GM11168 (cell line): ENCODE data around the gene ANLN.

Source experiments
- in situ Hi-C: fragments of 300-500 bp; cut with MboI; formaldehyde crosslinking; loops from one replicate; pipeline ENCODE4 v1.12.0; 2022; ENCODE audit warnings: low sequenced_read_pairs; ENCODE audit not compliant: unreplicated experiment

Gene ANLN, protein sequence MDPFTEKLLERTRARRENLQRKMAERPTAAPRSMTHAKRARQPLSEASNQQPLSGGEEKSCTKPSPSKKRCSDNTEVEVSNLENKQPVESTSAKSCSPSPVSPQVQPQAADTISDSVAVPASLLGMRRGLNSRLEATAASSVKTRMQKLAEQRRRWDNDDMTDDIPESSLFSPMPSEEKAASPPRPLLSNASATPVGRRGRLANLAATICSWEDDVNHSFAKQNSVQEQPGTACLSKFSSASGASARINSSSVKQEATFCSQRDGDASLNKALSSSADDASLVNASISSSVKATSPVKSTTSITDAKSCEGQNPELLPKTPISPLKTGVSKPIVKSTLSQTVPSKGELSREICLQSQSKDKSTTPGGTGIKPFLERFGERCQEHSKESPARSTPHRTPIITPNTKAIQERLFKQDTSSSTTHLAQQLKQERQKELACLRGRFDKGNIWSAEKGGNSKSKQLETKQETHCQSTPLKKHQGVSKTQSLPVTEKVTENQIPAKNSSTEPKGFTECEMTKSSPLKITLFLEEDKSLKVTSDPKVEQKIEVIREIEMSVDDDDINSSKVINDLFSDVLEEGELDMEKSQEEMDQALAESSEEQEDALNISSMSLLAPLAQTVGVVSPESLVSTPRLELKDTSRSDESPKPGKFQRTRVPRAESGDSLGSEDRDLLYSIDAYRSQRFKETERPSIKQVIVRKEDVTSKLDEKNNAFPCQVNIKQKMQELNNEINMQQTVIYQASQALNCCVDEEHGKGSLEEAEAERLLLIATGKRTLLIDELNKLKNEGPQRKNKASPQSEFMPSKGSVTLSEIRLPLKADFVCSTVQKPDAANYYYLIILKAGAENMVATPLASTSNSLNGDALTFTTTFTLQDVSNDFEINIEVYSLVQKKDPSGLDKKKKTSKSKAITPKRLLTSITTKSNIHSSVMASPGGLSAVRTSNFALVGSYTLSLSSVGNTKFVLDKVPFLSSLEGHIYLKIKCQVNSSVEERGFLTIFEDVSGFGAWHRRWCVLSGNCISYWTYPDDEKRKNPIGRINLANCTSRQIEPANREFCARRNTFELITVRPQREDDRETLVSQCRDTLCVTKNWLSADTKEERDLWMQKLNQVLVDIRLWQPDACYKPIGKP

DNA sequence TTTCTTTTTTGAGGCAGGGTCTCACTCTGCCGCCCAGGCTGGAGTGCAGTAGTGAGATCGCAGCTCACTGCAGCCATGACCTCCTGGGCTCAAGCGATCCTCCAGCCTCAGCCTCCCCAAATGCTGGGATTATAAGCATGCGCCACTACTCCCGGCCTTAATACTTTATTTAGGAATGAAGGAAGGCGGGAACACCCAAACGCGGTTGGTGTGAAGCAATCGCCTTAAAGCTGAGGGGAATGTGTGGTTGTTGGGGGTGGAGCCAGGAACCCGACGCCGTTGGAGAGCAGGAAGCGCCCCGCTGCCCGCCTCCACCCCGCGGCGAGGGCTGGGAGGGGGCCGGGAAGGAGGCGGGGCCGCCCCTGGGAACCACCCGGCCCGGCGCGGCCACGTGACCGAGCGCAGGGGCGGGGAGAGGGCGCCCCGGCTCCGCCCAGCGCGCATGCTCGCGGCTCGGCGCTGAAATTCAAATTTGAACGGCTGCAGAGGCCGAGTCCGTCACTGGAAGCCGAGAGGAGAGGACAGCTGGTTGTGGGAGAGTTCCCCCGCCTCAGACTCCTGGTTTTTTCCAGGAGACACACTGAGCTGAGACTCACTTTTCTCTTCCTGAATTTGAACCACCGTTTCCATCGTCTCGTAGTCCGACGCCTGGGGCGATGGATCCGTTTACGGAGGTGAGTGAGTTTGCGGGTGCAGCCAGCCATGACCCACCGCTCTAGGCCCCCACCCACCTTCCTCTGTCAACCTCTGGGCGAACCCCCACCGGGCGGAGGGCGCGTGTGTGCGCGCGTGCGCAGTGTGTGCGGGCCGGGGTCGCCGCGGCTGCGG lies at the start of gene ANLN:
TSS of gene ANLN (plus strand) at position 492 of the 828 bp plus-strand sequence. CDS start at position 657, 165 bp downstream.
- in situ Hi-C loops: no loop called here

DNA sequence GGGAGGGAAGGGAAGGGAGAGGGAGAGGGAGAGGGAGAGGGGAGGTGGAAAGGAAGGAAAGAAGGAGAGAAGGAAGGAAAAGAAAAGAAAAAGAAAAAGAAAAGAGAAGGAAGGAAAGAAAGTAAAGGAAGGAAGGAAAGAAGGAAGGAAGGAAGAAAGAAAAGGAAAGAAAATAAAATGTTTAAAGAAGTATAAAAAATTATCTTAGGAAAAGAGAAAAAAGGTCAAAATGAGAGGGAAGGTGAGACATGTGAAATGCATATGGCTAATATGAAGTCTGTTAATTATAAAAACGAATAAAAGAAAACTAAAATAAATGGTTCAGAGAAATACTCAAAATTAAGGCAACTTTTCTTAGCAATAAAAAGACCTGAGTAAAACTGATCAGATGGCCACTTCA lies 46.1 kb upstream of the ANLN start:
- in situ Hi-C loops: no loop called here

DNA sequence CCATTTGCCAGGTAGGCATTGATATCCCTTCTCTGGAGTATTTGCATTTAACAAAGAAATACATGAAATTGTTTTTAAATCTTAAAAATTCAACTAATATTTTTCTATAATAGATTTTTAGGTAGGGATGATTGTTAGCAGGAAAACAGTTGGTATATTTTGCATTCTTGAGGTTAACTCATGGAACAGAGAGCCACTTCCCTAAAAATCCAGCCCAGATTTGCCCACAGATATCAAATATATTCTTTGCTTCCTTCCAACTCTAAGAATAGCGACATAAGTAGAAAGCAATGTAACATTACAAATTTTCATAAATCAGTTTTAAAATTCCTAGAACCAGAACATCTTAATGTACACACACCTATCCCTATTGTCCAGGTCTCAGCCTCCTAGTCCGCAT lies 45.0 kb upstream of the ANLN start:
- in situ Hi-C loops: no loop called here

DNA sequence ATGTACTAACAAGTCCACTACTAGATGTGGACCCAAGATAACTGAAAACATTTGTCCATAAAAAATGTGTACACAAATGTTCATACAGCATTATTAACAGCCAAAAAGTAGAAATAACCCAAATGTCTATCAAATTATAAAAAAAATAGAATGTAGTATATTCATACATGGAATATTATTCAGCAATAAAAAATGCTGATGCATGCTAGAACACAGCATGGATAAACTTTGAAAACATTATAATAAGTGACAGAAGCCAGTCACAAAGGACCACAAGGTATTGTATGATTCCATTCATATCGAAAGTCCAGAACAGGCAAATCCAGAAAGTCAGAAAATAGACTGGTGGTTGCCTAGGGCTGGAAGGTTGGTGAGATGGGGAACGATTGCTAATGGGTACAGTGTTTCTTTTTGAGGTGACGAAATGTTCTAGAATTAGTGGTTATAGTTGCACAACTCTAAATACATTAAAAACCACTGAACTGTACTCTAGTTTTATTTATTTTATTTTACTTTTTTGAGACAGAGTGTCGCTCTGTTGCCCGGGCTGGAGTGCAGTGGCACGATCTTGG lies 43.3 kb upstream of the ANLN start:
- in situ Hi-C loops: no loop called here

DNA sequence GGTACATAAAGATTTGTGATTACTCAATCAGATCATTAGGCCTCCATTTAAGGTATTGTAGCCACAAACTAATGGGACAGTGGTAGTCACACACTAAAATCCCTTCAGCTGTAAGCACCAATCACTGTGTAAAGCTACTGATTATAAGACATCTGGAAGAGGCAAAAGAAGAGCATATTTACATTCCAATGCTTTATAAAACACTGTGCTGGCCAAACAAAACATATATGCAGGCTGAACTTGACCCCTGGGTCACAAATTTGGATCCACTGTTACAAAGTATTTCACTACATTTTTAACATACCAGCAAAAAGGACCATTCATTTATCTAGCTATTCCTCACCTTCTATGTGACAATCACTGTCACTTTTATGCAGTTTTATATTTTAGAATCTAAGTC lies 41.4 kb upstream of the ANLN start:
- in situ Hi-C loops: no loop called here

DNA sequence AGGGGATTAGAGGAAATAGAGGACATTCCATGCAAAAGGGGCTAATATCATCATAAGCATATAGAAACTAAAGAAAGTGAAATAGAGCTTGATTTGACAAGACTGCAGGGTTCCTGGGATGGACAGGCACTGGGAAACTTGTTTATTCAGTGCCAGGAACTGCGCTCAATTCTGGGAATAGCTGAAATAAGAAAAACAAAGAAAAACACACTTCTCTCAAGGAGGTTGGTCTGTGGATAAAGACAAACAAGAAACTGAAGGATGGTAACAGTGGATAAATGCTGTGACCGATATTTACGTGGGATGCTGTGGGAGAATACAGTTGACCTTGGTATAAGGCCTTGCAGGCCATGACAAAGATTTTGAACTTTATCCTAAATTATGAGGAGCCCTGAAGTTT lies 40.9 kb upstream of the ANLN start:
- in situ Hi-C loops: no loop called here

DNA sequence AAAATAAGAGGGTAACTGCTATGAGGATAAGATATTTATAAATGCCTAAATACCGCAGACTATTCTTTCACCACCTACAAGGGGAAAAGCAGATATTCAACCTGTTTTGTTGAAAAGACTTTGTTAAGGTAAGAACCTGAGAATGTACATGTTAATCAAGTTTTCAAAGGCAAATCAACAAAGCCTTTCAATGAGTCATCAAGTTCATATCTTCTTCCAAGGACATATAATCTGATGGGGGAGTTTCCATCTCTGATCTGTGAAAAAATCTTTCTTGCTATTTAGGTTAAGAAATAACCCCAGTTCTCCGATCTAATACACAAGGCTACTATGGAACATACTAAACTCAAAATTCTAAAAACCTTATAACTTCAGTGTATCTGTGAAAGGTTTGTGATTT lies 40.0 kb upstream of the ANLN start:
- in situ Hi-C loops: no loop called here

DNA sequence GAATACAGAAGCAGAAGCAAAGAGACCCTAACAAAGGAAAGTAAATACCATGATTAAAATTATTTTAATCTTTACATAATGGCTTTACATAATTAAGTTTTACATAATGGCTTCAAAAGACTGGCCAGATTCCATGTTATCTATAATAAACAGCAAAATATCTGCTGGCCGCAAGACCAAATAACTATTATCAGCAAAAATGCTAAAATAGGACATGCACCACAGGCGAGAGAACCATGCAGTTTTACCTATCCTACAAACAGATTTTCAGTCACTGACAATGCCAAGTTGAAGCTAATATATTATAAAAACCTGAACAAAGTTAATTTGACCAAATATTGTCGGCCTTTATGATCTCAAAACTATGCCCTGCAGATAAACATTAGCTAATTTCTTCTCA lies 34.2 kb upstream of the ANLN start:
- in situ Hi-C loops: no loop called here

DNA sequence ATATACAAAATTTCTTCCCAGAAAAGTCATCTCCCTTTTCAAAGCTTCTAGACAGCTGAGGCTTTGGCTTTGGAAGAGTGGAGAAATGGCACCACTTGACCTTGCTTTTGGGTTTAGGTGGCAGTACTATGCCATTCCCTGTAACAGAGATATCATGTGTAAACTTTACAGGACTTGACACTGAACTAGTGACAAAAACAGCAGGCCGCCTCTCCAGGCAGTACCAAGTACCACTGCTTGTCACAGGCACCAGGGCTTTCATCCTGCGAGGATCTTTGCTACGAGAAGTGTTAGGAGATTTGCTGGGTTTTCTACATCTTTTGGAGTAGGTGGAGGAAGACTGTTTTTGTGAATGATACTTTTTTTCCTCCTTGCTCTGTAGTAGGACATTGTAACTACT lies 32.6 kb upstream of the ANLN start:
- in situ Hi-C loops: no loop called here

DNA sequence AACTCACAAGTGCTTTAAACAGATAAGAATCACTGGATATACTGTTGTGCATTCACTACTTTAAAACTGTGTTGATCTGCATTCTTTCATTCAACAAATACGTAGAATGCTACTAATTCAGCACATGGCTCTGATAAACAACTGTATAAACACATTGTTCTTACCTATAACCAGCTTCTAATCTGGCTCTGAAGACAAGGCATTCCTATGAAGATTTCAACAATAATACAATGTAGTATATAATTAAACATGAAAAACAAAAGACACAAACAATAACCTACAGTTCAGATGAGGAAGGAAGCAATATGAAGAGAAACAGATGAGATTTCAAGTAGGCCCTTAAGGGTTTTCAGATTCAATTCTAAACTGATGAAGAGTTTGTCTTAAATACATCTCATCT lies 31.1 kb upstream of the ANLN start:
- in situ Hi-C loops: no loop called here

DNA sequence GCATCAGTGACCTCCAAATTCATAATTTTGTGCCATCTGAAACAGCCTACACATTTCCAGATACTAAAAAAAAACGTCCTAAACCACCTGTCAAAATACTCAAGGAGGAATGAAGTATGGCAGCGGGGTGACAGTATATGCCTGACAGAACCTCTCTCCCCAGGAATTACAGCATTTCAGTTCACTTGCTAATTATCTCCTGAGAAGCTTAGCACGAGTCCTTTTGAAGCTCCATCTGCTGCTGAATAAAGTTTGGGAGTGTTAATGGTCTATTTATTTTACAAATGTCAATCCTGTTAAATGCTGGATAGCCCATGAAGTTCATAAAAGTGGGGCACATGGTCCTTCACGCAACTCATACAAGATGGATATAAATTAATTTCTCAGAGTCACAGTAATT lies 29.4 kb upstream of the ANLN start:
- in situ Hi-C loops: no loop called here

DNA sequence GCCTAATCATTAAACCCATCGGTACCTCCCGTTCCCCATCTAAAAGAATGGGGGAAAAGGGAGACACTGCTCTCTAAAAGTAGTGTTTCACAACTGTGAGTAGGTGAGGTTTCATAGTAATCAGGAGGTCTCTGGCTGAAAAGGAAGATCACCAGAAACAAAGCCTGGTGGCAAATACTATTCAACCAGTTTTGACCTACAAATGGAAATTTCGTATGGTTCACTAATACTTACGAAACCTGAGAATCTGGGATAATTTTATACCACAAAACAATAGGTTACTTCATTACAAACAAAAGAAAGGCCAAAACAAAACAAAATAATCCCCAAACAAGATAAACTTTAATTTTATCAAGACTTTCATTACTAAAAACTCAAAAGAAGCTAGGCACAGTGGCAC lies 28.4 kb upstream of the ANLN start:
- in situ Hi-C loops: no loop called here

DNA sequence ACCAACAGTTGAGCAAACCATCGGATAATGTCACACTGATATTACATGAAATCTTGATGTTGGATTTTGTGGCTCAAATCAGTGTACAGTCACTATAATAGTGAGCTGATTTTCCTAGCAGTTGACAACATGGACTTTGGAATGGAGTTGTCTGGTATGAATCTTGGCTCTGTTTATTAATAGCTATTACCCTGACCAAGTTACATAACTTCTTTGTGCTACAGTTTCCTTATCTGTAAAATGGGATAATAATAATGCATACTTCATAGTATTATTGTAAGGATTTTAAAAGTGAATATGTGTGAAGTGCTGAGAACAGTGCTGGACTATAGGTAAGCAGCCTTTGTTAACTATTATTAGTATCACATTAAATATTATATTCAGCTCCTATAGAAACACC lies 26.1 kb upstream of the ANLN start:
- in situ Hi-C loops: no loop called here

DNA sequence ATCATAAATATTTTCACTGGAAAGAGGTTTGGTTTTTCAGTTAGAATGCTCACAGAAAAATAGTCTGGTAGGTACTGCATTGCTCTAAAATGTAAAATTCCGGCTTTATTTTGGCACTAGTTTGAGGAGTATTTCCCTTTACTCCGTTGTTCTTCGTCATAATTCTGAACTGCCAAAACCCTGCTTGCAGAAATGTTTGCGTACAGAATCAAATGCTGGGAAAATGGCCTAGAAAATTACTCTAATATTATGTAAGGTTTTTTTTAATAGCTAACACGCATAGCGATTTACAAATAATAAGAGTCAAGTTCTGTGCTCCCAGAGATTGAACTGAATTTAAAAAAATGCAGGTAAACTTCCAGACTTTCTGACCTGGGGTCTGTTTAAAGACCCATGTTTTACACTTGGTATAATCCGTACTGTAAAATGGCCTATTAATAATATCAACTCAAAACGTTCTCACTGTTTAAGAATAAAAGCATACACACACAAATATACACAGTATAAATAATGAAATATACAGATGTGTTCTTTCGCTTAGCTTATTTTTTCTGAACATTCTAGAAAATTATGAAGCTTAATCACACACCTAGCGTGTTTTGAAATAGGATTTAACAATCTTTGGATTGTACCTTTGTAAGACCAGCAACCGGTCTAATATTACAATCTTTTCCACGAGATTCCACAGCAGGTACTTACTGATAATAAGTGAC lies 23.5 kb upstream of the ANLN start:
- in situ Hi-C loops: no loop called here

DNA sequence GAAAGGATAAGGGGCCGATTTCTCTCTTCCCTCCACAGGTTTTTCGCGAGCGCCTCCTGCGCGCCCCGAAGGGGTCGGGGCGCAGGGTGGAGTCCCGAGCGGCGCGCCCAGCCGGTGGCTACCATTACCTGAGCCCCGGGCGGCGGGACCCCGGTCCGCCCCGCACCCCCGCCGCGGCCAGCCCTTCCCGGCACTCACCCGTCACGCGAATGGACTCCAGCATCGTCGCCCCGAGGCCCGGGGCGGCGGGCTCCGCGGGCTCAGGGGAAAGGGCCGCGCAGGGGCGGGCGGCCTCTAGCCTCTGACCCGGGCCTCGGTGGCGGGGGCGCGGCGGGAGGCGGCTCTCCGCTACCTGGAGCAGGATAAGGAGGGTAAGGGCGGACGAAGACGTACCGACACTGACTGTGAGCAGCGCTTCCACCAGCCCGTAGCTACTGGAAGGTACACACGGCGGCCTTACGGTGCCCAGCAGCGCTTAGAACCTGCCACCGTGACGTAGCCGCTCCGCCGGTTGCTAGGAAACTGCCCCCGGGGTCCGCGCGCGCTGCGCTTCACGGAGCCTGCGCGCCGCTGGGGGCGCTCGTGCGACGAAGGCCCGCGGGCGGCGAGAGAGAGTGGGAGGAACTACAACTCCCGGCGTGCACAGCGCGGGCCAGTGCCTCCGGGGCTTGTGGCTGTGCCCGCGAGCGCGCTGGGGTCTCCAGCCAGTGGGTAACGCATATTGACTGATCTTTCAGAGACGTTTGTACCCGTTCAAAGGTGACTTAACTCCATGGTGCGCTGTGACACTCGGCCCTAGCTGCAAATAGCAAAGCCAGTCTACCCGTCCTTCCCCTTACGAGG lies 22.7 kb upstream of the ANLN start:
- in situ Hi-C loops: no loop called here

DNA sequence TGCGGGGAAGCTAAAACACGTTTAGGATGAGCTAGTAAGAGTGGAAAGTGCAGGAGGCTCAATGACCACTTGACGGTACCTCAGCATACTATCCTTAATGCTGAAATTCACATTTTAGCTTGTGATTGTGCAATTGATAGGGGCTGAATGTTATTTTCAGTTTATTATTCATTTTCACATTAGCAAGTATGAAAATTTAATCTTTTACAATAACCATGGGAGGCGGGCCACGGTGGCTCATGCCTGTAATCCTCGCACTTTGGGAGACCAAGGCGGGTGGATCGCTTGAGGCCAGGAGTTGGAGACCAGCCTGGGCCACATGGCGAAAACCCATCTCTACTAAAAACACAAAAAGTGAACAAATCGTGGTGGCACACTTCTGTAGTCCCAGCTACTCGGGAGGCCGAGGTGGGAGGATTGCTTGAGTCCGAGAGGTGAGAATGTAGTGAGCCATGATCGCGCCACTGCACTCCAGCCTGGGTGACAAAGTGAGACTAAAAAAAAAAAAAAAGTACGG lies 22.0 kb upstream of the ANLN start:
- in situ Hi-C loops: no loop called here

DNA sequence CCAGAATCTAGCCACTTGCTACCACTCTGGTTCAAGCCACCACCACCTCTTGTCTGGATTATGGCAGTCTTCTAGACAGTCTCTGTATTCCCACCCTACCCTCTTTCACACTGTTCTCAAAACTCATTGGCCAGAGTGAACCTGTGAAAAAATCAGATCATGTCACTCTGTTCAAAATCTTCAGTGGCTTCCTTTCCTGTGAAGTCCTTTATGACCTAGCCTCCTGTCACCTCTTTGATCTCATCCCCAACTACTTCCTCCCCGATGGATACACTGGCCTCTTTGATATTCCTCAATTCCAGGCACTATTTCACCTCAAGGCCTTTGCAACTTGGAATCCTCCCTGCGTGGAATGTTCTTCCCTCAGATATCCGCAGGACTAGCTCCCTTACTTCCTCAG lies 21.2 kb upstream of the ANLN start:
- in situ Hi-C loops: no loop called here

DNA sequence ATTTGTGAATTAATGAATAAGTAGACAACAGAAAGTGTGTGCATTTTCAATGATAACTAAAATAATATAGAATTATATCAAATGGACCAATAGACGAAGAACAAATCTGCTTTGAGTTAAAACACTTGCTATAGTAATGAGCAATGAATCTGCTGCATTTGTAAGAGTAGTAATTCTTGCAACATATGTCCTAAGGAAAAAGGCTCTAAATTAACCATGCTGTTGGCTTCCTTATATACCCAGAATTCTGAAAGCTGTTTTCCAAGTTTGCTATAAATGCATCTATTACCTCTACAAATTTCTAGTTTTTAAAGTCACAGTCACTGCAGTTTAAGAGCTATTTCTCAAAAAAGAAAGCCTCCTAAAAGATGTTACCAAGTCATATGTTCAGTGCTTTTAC lies 20.5 kb upstream of the ANLN start:
- in situ Hi-C loops: no loop called here
